HG03135 (cell line): ENCODE data around the gene F11.
"Not testable (repeated sequence)": the region's sequence is repeated elsewhere in the genome, so short reads cannot be mapped to it uniquely, and the experiment has no call there.

Experiments
- ATAC-seq: cut with Tn5 transposase; IDR thresholded peaks from one replicate; pipeline ENCODE4 v1.9.1; 2021; ENCODE audit warnings: mild to moderate bottlenecking, moderate library complexity; ENCODE audit not compliant: unreplicated experiment

Gene F11

GRCh38 chr4:186297013-186297645 lies 31.1 kb downstream of the F11 start:
- no peak for ATAC-seq

GRCh38 chr4:186298031-186298647 lies 32.1 kb downstream of the F11 start:
- no peak for ATAC-seq

- no peak for ATAC-seq
Measured at GRCh38 chr4:186299291-186299690, 33.3 kb downstream of the F11 start.

GRCh38 chr4:186300659-186301390 lies 34.8 kb downstream of the F11 start:
- ATAC-seq, result no peak

GRCh38 chr4:186304216-186304615 lies 38.2 kb downstream of the F11 start:
- no peak for ATAC-seq

- no peak for ATAC-seq
Measured at GRCh38 chr4:186304866-186305505, 39.0 kb downstream of the F11 start.

- no peak for ATAC-seq
Measured at GRCh38 chr4:186307497-186307896, 41.5 kb downstream of the F11 start.

- no peak for ATAC-seq
Measured at GRCh38 chr4:186307916-186308315, 41.9 kb downstream of the F11 start.

GRCh38 chr4:186318481-186318880 lies 52.5 kb downstream of the F11 start:
- no peak for ATAC-seq

- ATAC-seq, result not testable (repeated sequence)
Measured at GRCh38 chr4:186324660-186325059, 58.7 kb downstream of the F11 start.

- no peak for ATAC-seq
Measured at GRCh38 chr4:186326391-186326790, 60.4 kb downstream of the F11 start.

GRCh38 chr4:186329372-186329771 lies 63.4 kb downstream of the F11 start:
- no peak for ATAC-seq

GRCh38 chr4:186330368-186330767 lies 64.4 kb downstream of the F11 start:
- no peak for ATAC-seq

GRCh38 chr4:186335793-186336192 lies 69.8 kb downstream of the F11 start:
- ATAC-seq, result no peak
